Airway epithelial cell (primary cell): Measurements from ENCODE around the gene NFATC4. TPM values are rescaled to one million over a fixed set of nuclear protein-coding genes. Genes with fewer than 3 reads are reported as not detected.

ENCODE experiments used
- total RNA-seq: library from RNA; depleted of rRNA; stranded (reverse); fragments of >200 nt; gene quantifications from 2 replicates; pipeline ENCODE4 v1.2.3, GENCODE V29; 2015

The NFATC4 gene
- 24.3 and 29.6 TPM in 2 replicates for total RNA-seq

DNA sequence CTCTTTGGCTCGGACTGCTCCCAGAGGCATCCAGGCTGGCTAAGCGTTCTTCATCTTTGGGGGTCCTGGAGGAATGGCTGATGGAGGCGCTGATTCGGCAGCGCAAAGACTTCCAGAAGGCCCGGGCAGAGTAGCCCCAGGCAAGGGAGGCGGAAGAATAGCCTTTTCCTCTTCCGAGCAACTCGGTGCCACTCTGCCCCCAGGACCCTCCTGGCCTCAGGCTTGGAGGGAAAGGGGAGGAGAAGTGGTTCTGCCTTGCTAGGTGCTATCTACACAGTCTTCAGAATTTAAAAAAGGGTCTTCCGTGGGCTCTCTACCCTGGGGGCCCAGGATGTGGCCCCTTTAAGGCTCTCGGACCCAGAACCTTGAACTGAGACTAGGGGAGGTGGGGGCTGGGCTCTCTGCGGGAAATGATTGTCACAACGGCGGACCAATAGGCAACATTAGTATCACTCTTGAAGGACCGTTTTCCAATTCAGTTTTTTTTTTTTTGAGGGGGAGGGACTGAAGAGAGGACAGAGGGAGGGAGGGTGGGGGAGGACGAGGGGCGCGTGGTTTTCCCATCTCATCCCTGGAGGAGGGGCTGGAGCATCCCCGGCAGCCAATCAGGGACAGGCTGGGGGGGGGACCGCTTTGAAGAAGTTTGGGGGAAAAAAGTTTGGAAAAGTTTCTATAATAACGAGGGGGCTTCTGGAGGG lies at the start of gene NFATC4:
Gene NFATC4 (plus strand): TSS at position 671 of the 698 bp plus-strand sequence. CDS start 157 bp downstream, outside the sequence.

GRCh38 chr14:24334431-24335291 lies 33.3 kb upstream of the NFATC4 start, which contains the start of gene ADCY4:
TSS of gene ADCY4 (minus strand) at chr14:24335071. CDS start at chr14:24334652, 419 bp downstream.

GRCh38 chr14:24339284-24340151 lies 28.5 kb upstream of the NFATC4 start, which contains the start of gene RIPK3:
TSS of gene RIPK3 (minus strand) at chr14:24339991. CDS start at chr14:24339826, 165 bp downstream.

DNA sequence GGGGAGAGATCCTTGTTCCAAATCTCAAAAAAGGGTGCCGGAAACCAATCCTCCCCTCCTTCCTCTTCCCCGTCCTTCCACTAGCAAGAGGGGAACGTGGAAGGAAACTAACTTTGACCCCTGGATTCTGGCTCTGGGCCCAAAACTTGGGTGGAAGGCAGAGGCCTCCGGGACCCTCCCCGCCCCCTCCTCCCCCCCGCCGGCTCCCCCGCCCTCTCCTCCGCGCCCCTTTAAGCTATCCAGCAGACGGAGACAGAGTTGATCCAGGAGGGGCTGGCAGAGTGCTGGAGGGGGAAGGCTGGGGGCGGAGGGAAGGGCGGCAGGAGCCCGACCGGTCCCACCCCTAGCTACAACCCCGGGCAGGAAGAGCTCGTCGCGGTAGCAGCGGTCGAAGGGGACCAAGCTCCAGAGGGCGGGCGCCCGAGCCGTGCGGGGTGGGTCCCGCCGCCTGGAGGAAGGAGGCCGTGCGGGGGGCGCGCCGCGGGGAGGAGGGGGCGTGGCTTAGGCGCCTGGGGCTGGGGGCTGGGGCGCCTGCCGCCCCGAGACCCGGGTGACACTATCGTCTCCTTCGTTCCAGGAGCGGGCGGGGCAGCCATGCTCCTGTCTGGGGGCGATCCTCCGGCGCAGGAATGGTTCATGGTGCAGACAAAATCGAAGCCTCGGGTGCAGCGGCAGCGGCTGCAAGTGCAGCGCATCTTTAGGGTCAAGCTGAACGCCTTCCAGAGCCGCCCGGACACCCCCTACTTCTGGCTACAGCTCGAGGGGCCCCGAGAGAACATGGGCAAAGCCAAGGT lies 30.9 kb downstream of the NFATC4 start, which contains the start of gene NYNRIN:
Gene NYNRIN (plus strand): TSS at position 351 of the 794 bp plus-strand sequence. CDS start 244 bp downstream, at position 595.

Other genes with a start within 250 kb of the NFATC4 start
- gene FITM1, start 237.5 kb upstream of the NFATC4 start, total RNA-seq = not detected in 2 replicates
- 143 and 167 TPM in 2 replicates for gene PSME1, start 232.0 kb upstream of the NFATC4 start, total RNA-seq
- 19.5 and 25.0 TPM in 2 replicates for gene EMC9, start 226.6 kb upstream of the NFATC4 start, total RNA-seq
- 54.1 and 80.0 TPM in 2 replicates for gene PSME2, start 221.6 kb upstream of the NFATC4 start, total RNA-seq
- gene RNF31, start 220.7 kb upstream of the NFATC4 start, total RNA-seq = 37.5 and 96.2 TPM in 2 replicates
- 10.6 and 14.6 TPM in 2 replicates for gene IRF9, start 206.9 kb upstream of the NFATC4 start, total RNA-seq
- gene REC8, start 196.1 kb upstream of the NFATC4 start, total RNA-seq = 20.7 and 24.2 TPM in 2 replicates
- gene IPO4, start 179.4 kb upstream of the NFATC4 start, total RNA-seq = 69.6 and 70.8 TPM in 2 replicates
- gene TM9SF1, start 172.7 kb upstream of the NFATC4 start, total RNA-seq = 46.4 and 51.1 TPM in 2 replicates
- not detected in 2 replicates for gene TSSK4, start 162.5 kb upstream of the NFATC4 start, total RNA-seq
- gene CHMP4A, start 154.7 kb upstream of the NFATC4 start, total RNA-seq = 60.7 and 77.1 TPM in 2 replicates
- 11.5 and 12.0 TPM in 2 replicates for gene MDP1, start 152.1 kb upstream of the NFATC4 start, total RNA-seq
- 243 and 248 TPM in 2 replicates for gene NEDD8, start 135.8 kb upstream of the NFATC4 start, total RNA-seq
- 30.3 and 45.9 TPM in 2 replicates for gene GMPR2, start 135.3 kb upstream of the NFATC4 start, total RNA-seq
- gene TINF2, start 125.6 kb upstream of the NFATC4 start, total RNA-seq = 52.2 and 64.4 TPM in 2 replicates
- gene TGM1, start 105.0 kb upstream of the NFATC4 start, total RNA-seq = 229 and 247 TPM in 2 replicates
- 58.5 and 80.3 TPM in 2 replicates for gene RABGGTA, start 96.6 kb upstream of the NFATC4 start, total RNA-seq
- gene DHRS1, start 68.4 kb upstream of the NFATC4 start, total RNA-seq = 82.6 and 85.4 TPM in 2 replicates
- 20.7 and 32.6 TPM in 2 replicates for gene NOP9, start 68.3 kb upstream of the NFATC4 start, total RNA-seq
- 2.2 and 2.7 TPM in 2 replicates for gene CIDEB, start 60.2 kb upstream of the NFATC4 start, total RNA-seq
- 55.2 and 59.3 TPM in 2 replicates for gene LTB4R2, start 58.0 kb upstream of the NFATC4 start, total RNA-seq
- gene LTB4R, start 56.7 kb upstream of the NFATC4 start, total RNA-seq = 7.7 and 16.1 TPM in 2 replicates
- gene ADCY4, start 33.1 kb upstream of the NFATC4 start, total RNA-seq = 0.85 and 1.6 TPM in 2 replicates
- 5.4 and 6.0 TPM in 2 replicates for gene RIPK3, start 28.2 kb upstream of the NFATC4 start, total RNA-seq
- gene NYNRIN, start 30.8 kb downstream of the NFATC4 start, total RNA-seq = 16.4 and 21.9 TPM in 2 replicates
- gene CBLN3, start 61.5 kb downstream of the NFATC4 start, total RNA-seq = 0.56 and 1.1 TPM in 2 replicates
- gene KHNYN, start 61.8 kb downstream of the NFATC4 start, total RNA-seq = 60.4 and 66.9 TPM in 2 replicates
- 17.0 and 34.2 TPM in 2 replicates for gene SDR39U1, start 74.6 kb downstream of the NFATC4 start, total RNA-seq
- gene CMA1, start 140.1 kb downstream of the NFATC4 start, total RNA-seq = not detected in 2 replicates
- gene CTSG, start 208.1 kb downstream of the NFATC4 start, total RNA-seq = not detected in 2 replicates
- gene GZMH, start 241.5 kb downstream of the NFATC4 start, total RNA-seq = not detected in 2 replicates